Activated T-helper 17 cell treated with anti-CD3 and anti-CD28 coated beads, Interleukin-2, amount 50 U/mL, for 72 hours (primary cell): ENCODE results near the gene WDR1. TPM values are rescaled to one million over a fixed set of nuclear protein-coding genes. Genes with fewer than 3 reads are reported as not detected.

Experiments
- ATAC-seq: fragments of 150-1000 bp; cut with Tn5 transposase; replicated peaks from 2 replicates; pipeline ENCODE4 v1.10.0; 2021; ENCODE audit warnings: mild to moderate bottlenecking, moderate library complexity
- H3K27ac Mint-ChIP-seq: one replicate; pipeline ENCODE4 v1.8.0; 2022; ENCODE audit warnings: mixed read lengths
- H3K27me3 Mint-ChIP-seq: one replicate; pipeline ENCODE4 v1.8.0; 2022; ENCODE audit warnings: mixed read lengths
- H3K36me3 Mint-ChIP-seq: one replicate; pipeline ENCODE4 v1.8.0; 2022; ENCODE audit warnings: low read depth, mild to moderate bottlenecking, mixed read lengths
- H3K4me1 Mint-ChIP-seq: one replicate; pipeline ENCODE4 v1.8.0; 2022; ENCODE audit warnings: mixed read lengths
- H3K4me3 Mint-ChIP-seq: one replicate; pipeline ENCODE4 v1.8.0; 2022; ENCODE audit warnings: mild to moderate bottlenecking, mixed read lengths
- H3K9me3 Mint-ChIP-seq: one replicate; pipeline ENCODE4 v1.8.0; 2022; ENCODE audit warnings: mixed read lengths
- total RNA-seq, 2 donors: library from RNA; stranded (reverse); gene quantifications; one replicate each; pipeline ENCODE4 v1.2.3, GENCODE V29; 2022

The WDR1 gene
- total RNA-seq, 2 donors from 2014 or later, result 401 to 630 TPM

- peak overlapping the region; percentile 93 for H3K4me3 Mint-ChIP-seq
- no peak for ATAC-seq
- no peaks in the 10 kb centered on the region for H3K27me3 Mint-ChIP-seq
- no peaks in the 10 kb centered on the region for H3K9me3 Mint-ChIP-seq
- H3K36me3 Mint-ChIP-seq, result peaks cover 93% of the 10 kb centered on the region
- H3K4me1 Mint-ChIP-seq, result peaks cover 67% of the 10 kb centered on the region
- H3K27ac Mint-ChIP-seq, result peak overlapping the region; percentile 79
These were observed 3.1 kb downstream of the WDR1 start for GRCh38 chr4:10113362-10114047.

GRCh38 chr4:10112658-10113284 lies 3.8 kb downstream of the WDR1 start:
- Mint-ChIP-seq H3K4me1 (peaks cover 67% of the 10 kb centered on the region), H3K4me3 (peak overlapping the region; percentile 93), H3K9me3 (no peaks in the 10 kb centered on the region), H3K27ac (peak overlapping the region; percentile 79), H3K36me3 (peaks cover 95% of the 10 kb centered on the region), H3K27me3 (no peaks in the 10 kb centered on the region)
- no peak for ATAC-seq

DNA sequence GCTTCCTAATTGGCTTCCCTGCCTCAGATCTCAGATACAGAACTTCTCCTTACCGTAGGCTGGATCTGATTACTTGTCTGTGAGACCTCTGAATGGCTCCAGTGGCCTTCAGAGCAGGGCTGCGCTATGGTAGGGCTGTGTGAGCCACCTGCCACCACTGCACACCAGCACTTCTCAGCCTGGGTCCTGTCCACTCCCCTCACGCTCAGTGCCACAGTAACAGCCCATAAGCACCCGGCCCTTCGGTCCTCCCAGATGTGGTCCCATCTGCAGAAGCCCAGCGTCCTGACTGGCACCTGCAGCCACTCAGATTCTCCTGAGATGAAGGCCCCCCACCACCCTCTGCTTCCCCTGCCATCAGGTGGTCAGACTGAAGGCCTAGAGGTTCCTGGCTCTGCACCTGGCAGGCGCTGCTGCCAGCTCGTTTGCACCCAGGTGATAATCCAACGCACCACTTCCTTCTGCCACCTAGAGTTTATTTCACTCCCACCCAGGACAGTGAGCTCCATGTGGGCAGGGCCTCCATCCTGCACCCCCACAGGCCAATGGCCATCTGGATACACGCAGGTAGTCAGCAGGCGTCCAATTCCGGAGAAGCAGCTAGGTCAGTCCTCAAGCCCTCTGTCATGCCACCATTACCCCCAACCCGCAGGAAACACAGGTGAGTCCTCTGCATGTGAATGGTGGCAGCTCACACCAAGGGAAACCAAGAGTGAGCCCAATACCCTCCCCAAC lies 5.4 kb downstream of the WDR1 start:
- Mint-ChIP-seq H3K36me3 (peaks cover 100% of the 10 kb centered on the region), H3K27ac (peak overlapping the region; percentile 98), H3K4me3 (peak overlapping the region; percentile 93), H3K4me1 (peaks cover 71% of the 10 kb centered on the region), H3K27me3 (no peaks in the 10 kb centered on the region), H3K9me3 (no peaks in the 10 kb centered on the region)
- ATAC-seq, result no peak

DNA sequence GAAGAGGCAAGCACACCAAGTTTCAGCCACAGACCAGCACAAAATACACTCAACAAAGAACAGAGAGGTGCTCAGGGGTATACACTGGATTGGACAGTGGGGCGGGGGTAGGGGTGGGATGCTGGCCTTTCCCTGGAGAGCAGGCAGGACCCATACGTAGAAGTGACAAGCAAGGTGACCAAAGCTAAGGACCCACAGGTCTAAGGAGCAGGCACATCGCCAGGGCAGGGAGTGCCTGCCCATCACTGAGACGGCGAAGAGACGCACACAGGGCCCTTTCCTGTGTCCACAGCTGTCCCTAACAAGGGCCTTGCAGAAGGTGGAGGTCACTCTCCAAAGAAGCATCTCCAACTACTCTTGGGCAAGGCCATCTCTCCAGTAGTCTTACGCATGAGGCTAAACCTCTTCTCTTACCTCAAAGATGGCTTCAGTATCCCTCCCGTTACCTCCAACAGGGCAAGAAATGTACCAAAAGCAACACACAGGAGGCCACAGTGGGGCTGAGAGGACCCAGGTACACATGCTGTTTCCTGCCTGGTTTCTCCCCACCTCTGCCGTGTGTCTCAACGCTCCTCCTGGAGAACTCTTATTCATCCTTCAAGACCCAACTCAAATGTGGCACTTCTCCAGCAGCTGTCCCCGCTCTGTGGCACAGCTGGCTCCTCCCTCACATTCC lies 6.5 kb downstream of the WDR1 start:
- peaks cover 100% of the 10 kb centered on the region for H3K36me3 Mint-ChIP-seq
- peak overlapping the region; percentile 98 for H3K27ac Mint-ChIP-seq
- H3K9me3 Mint-ChIP-seq, result no peaks in the 10 kb centered on the region
- H3K4me3 Mint-ChIP-seq, result peak overlapping the region; percentile 93
- H3K27me3 Mint-ChIP-seq, result no peaks in the 10 kb centered on the region
- peaks cover 82% of the 10 kb centered on the region for H3K4me1 Mint-ChIP-seq
- peak; percentile 4 for ATAC-seq

- Mint-ChIP-seq H3K27ac (peak overlapping the region; percentile 98), H3K27me3 (no peaks in the 10 kb centered on the region), H3K4me3 (peak overlapping the region; percentile 93), H3K4me1 (peaks cover 91% of the 10 kb centered on the region), H3K9me3 (no peaks in the 10 kb centered on the region), H3K36me3 (peaks cover 100% of the 10 kb centered on the region)
- peak; percentile 77 for ATAC-seq
These were observed 7.5 kb downstream of the WDR1 start for GRCh38 chr4:10108818-10109783.

- H3K4me1 Mint-ChIP-seq, result peaks cover 88% of the 10 kb centered on the region
These were observed 8.2 kb downstream of the WDR1 start for GRCh38 chr4:10108391-10108790.

GRCh38 chr4:10107111-10108091 lies 9.2 kb downstream of the WDR1 start:
- peak overlapping the region; percentile 93 for H3K4me3 Mint-ChIP-seq
- no peaks in the 10 kb centered on the region for H3K27me3 Mint-ChIP-seq
- peaks cover 100% of the 10 kb centered on the region for H3K36me3 Mint-ChIP-seq
- no peak for ATAC-seq
- H3K27ac Mint-ChIP-seq, result peak overlapping the region; percentile 98
- no peaks in the 10 kb centered on the region for H3K9me3 Mint-ChIP-seq
- H3K4me1 Mint-ChIP-seq, result peaks cover 88% of the 10 kb centered on the region

More at GRCh38 chr4:10108391-10108790, 8.2 kb downstream of the WDR1 start:
- Mint-ChIP-seq H3K27me3 (no peaks in the 10 kb centered on the region), H3K9me3 (no peaks in the 10 kb centered on the region), H3K27ac (peak overlapping the region; percentile 98), H3K4me3 (peak overlapping the region; percentile 93), H3K36me3 (peaks cover 100% of the 10 kb centered on the region)
- no peak for ATAC-seq

- H3K27me3 Mint-ChIP-seq, result no peaks in the 10 kb centered on the region
These were observed 10.1 kb downstream of the WDR1 start for GRCh38 chr4:10106421-10107039.

GRCh38 chr4:10105920-10106319 lies 10.7 kb downstream of the WDR1 start:
- Mint-ChIP-seq H3K4me1 (peaks cover 90% of the 10 kb centered on the region), H3K27ac (peak overlapping the region; percentile 98), H3K27me3 (no peaks in the 10 kb centered on the region), H3K9me3 (no peaks in the 10 kb centered on the region), H3K36me3 (peaks cover 100% of the 10 kb centered on the region), H3K4me3 (peak overlapping the region; percentile 93)
- no peak for ATAC-seq

More at GRCh38 chr4:10106421-10107039, 10.1 kb downstream of the WDR1 start:
- H3K4me3 Mint-ChIP-seq, result peak overlapping the region; percentile 93
- peak overlapping the region; percentile 98 for H3K27ac Mint-ChIP-seq
- peaks cover 89% of the 10 kb centered on the region for H3K4me1 Mint-ChIP-seq
- peak; percentile 87 for ATAC-seq
- peaks cover 100% of the 10 kb centered on the region for H3K36me3 Mint-ChIP-seq
- no peaks in the 10 kb centered on the region for H3K9me3 Mint-ChIP-seq

DNA sequence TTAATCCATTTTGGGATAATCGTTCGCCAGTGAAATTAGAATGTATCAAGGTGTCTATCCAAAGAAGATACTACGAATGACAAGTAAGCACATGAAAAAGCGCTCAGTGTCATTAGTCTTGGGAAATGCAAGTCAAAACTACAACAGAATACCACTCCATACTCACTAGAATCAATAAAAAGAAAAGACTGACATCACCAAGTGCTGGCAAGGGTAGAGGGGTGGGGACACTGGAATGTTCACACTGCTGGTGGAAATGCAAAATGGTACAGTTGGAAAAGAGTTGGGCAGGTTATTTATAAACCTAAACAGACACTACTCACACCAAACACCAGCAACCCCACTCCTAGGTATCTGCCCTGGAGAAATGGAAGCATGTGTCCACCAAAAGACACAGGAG lies 11.2 kb downstream of the WDR1 start:
- Mint-ChIP-seq H3K9me3 (no peaks in the 10 kb centered on the region), H3K4me1 (peaks cover 93% of the 10 kb centered on the region), H3K4me3 (peak overlapping the region; percentile 93), H3K27me3 (no peaks in the 10 kb centered on the region), H3K27ac (peak overlapping the region; percentile 98), H3K36me3 (peaks cover 100% of the 10 kb centered on the region)
- no peak for ATAC-seq

DNA sequence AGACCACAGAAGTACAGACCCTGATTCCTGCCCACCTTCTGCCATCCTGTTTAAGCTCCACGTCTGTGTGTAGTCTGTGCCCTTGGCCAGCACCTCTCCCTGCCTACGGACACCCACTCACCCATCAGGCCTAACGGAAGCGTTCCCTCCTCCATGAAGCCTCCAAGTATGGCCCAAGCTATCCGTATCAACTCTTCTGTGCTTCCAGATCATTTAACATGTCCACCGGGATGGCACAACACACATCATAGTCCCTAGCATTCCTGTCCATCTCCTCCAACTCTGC lies 11.7 kb downstream of the WDR1 start:
- H3K27me3 Mint-ChIP-seq, result no peaks in the 10 kb centered on the region
- H3K27ac Mint-ChIP-seq, result peak overlapping the region; percentile 98
- no peaks in the 10 kb centered on the region for H3K9me3 Mint-ChIP-seq
- H3K36me3 Mint-ChIP-seq, result peaks cover 100% of the 10 kb centered on the region
- H3K4me3 Mint-ChIP-seq, result peak overlapping the region; percentile 93
- no peak for ATAC-seq
- H3K4me1 Mint-ChIP-seq, result peaks cover 93% of the 10 kb centered on the region

- Mint-ChIP-seq H3K4me1 (peaks cover 93% of the 10 kb centered on the region), H3K27ac (peak overlapping the region; percentile 98), H3K36me3 (peaks cover 100% of the 10 kb centered on the region), H3K27me3 (no peaks in the 10 kb centered on the region), H3K9me3 (no peaks in the 10 kb centered on the region), H3K4me3 (peak overlapping the region; percentile 93)
- ATAC-seq, result no peak
These were observed 12.2 kb downstream of the WDR1 start for GRCh38 chr4:10104211-10104990.
